ENCODE measurements around the gene KRT6A. TPM values are rescaled to one million over a fixed set of nuclear protein-coding genes. Genes with fewer than 3 reads are reported as not detected.

Gene KRT6A
- total RNA-seq, 2 experiments from 2014 or later, result not detected

DNA sequence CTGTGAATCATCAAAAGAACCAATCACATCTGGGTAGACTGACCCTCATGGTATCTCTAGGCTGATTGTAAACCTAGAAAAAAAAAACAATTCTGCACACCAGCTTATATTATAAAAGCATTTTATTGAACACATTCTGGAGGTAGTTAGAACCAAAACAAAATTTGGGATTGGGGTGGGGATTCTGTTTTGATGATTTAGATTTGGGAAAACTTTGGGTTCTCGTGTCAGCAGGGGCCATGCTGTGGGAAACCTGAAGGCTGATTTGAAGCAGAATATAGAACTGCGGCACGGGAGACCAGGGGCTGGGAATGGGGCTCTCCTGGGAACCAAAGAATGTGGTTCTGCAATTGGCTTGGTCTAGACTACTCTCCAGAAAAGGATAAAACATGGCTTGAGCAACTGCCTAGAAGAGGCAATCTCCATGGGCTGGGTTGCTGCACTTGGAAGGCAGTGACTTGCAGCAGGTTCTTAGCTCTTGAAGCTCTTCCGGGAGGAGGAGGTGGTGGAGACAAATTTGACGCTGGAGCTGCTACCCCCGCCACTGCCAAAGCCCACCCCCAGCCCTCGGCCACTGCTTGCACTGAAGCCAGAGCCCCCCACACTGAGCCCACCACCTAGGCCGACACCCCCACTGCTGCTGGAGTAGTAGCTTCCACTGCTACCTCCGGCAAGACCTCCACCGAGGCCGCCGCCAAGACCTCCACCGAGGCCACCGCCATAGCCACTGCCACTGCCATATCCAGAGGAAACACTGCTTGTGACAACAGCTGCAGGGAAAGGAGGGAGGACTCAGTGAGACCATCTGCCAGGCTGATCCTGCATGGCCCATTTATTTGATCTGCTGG is 21.6 kb upstream of the KRT6A start:
- ATAC-seq (ENCODE audit: poor library complexity), result no peak
- Mint-ChIP-seq H3K36me3 (ENCODE audit: low read depth) (no peaks in the 10 kb centered on the region), H3K9me3 (no peaks in the 10 kb centered on the region), H3K27me3 (peaks cover 14% of the 10 kb centered on the region), H3K4me1 (ENCODE audit: low read depth) (no peaks in the 10 kb centered on the region), H3K27ac (no peak overlapping the region), H3K4me3 (no peak overlapping the region)
- intact Hi-C loops (cut with DNase I, micrococcal nuclease), result no loop called here
- no peak for DNase-seq
- H3K4me3 ChIP-seq (ENCODE audit: low read length), result no peak overlapping the region
- no peaks in the 10 kb centered on the region for H3K36me3 ChIP-seq (ENCODE audit: insufficient read depth, low read length)
- H3K27ac ChIP-seq (ENCODE audit: low read depth in 1 of 2, low read length in 2 of 2), result no peak overlapping the region
- POLR2A ChIA-PET, result no interaction called here
- peaks cover 5 to 9% of the 10 kb centered on the region in 2 experiments for H3K9me3 ChIP-seq (ENCODE audit: control insufficient read depth in 1 of 2, insufficient read depth in 1 of 2, low read length in 2 of 2)
- TF ChIP-seq, protein P1, sequence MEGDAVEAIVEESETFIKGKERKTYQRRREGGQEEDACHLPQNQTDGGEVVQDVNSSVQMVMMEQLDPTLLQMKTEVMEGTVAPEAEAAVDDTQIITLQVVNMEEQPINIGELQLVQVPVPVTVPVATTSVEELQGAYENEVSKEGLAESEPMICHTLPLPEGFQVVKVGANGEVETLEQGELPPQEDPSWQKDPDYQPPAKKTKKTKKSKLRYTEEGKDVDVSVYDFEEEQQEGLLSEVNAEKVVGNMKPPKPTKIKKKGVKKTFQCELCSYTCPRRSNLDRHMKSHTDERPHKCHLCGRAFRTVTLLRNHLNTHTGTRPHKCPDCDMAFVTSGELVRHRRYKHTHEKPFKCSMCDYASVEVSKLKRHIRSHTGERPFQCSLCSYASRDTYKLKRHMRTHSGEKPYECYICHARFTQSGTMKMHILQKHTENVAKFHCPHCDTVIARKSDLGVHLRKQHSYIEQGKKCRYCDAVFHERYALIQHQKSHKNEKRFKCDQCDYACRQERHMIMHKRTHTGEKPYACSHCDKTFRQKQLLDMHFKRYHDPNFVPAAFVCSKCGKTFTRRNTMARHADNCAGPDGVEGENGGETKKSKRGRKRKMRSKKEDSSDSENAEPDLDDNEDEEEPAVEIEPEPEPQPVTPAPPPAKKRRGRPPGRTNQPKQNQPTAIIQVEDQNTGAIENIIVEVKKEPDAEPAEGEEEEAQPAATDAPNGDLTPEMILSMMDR (IDR thresholded peaks at IDR 0.05), result no peak
- peaks cover 4 to 6% of the 10 kb centered on the region in 2 experiments for H3K27me3 ChIP-seq (ENCODE audit: control insufficient read depth in 1 of 2, insufficient read depth in 2 of 2, low read length in 2 of 2)
- H3K4me1 ChIP-seq (ENCODE audit: insufficient read depth, low read length), result no peaks in the 10 kb centered on the region
- CTCF ChIA-PET, result no interaction called here

DNA sequence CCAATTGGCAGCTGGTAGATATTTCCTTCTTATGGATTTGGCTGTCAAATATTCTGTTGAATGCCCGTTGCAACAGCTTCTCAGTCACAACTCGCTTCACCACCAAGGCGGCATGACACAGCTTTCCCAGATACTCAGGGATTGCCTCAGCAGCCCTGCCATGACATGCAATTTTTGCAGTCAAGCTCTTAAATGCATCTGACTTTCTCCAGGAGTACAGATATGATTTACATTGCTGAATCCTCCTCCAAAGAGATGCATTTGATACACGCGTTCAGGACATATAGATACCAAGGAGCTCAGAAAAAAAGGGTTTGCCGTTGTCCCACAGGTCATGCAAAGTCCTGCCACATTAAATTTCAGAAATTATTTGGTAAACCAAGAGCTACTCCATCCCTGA is 20.7 kb upstream of the KRT6A start:
- H3K4me1 ChIP-seq (ENCODE audit: insufficient read depth, low read length), result no peaks in the 10 kb centered on the region
- no peaks in the 10 kb centered on the region for H3K36me3 ChIP-seq (ENCODE audit: insufficient read depth, low read length)
- Mint-ChIP-seq H3K27me3 (peaks cover 20% of the 10 kb centered on the region), H3K9me3 (no peaks in the 10 kb centered on the region), H3K4me3 (no peak overlapping the region), H3K4me1 (ENCODE audit: low read depth) (no peaks in the 10 kb centered on the region), H3K27ac (no peak overlapping the region), H3K36me3 (ENCODE audit: low read depth) (no peaks in the 10 kb centered on the region)
- DNase-seq (no peak), ATAC-seq (ENCODE audit: poor library complexity) (no peak)
- peaks cover 5 to 9% of the 10 kb centered on the region in 2 experiments for H3K9me3 ChIP-seq (ENCODE audit: control insufficient read depth in 1 of 2, insufficient read depth in 1 of 2, low read length in 2 of 2)
- no peak overlapping the region for H3K27ac ChIP-seq (ENCODE audit: low read depth in 1 of 2, low read length in 2 of 2)
- peaks cover 4 to 6% of the 10 kb centered on the region in 2 experiments for H3K27me3 ChIP-seq (ENCODE audit: control insufficient read depth in 1 of 2, insufficient read depth in 2 of 2, low read length in 2 of 2)
- ChIA-PET POLR2A (no interaction called here), CTCF (no interaction called here)
- H3K4me3 ChIP-seq (ENCODE audit: low read length), result no peak overlapping the region
- TF ChIP-seq, protein P1 (IDR thresholded peaks at IDR 0.05), result no peak
- intact Hi-C loops (cut with DNase I, micrococcal nuclease), result no loop called here

DNA sequence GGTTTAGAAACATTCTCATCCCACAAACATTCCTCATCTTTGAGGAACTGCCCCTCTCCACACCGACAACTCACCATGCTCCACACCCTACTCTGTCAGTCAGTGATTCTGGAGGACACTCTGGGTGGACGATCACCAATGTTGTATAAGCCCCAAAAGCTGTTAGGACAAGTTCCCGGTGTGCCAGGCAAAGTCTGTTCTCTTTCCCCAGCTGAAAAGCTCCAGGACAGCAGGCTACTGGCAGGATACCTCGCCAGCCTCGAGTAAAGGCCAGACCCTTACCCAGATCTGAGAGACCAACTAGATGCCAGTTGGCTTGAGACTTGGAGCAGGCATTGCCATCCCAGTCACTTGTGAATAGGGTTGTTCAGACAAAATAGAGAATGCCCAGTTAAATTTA is 15.2 kb upstream of the KRT6A start:
- Histone ChIP-seq H3K27ac (ENCODE audit: low read depth in 1 of 2, low read length in 2 of 2) (no peak overlapping the region), H3K4me3 (ENCODE audit: low read length) (no peak overlapping the region), H3K9me3 (ENCODE audit: control insufficient read depth in 1 of 2, insufficient read depth in 1 of 2, low read length in 2 of 2) (peaks cover 5 to 9% of the 10 kb centered on the region in 2 experiments), H3K4me1 (ENCODE audit: insufficient read depth, low read length) (peaks cover 2% of the 10 kb centered on the region), H3K27me3 (ENCODE audit: control insufficient read depth in 1 of 2, insufficient read depth in 2 of 2, low read length in 2 of 2) (peaks cover 10 to 19% of the 10 kb centered on the region in 2 experiments), H3K36me3 (ENCODE audit: insufficient read depth, low read length) (no peaks in the 10 kb centered on the region)
- ChIA-PET CTCF (no interaction called here), POLR2A (no interaction called here)
- ATAC-seq (ENCODE audit: poor library complexity) (no peak), DNase-seq (no peak)
- no peaks in the 10 kb centered on the region for H3K36me3 Mint-ChIP-seq (ENCODE audit: low read depth)
- no peaks in the 10 kb centered on the region for H3K9me3 Mint-ChIP-seq
- peaks cover 53% of the 10 kb centered on the region for H3K27me3 Mint-ChIP-seq
- H3K27ac Mint-ChIP-seq, result no peak overlapping the region
- no peaks in the 10 kb centered on the region for H3K4me1 Mint-ChIP-seq (ENCODE audit: low read depth)
- H3K4me3 Mint-ChIP-seq, result no peak overlapping the region
- TF ChIP-seq, protein P1 (IDR thresholded peaks at IDR 0.05), result no peak
- intact Hi-C loops (cut with DNase I, micrococcal nuclease), result no loop called here

All from CD4-positive, alpha-beta T cell (primary cell).